ENCODE measurements around the gene ZSCAN5A.

- TF ChIP-seq CTCF (IDR thresholded peaks at IDR 0.05) = no peak
- no peak for TF ChIP-seq SIN3A (IDR thresholded peaks at IDR 0.05; ENCODE audit: borderline replicate concordance, insufficient read depth, low read depth, low read length)
- no peak for TF ChIP-seq POLR2AphosphoS5 (IDR thresholded peaks at IDR 0.05; ENCODE audit: low read depth, low read length)
- TF ChIP-seq, protein P1, sequence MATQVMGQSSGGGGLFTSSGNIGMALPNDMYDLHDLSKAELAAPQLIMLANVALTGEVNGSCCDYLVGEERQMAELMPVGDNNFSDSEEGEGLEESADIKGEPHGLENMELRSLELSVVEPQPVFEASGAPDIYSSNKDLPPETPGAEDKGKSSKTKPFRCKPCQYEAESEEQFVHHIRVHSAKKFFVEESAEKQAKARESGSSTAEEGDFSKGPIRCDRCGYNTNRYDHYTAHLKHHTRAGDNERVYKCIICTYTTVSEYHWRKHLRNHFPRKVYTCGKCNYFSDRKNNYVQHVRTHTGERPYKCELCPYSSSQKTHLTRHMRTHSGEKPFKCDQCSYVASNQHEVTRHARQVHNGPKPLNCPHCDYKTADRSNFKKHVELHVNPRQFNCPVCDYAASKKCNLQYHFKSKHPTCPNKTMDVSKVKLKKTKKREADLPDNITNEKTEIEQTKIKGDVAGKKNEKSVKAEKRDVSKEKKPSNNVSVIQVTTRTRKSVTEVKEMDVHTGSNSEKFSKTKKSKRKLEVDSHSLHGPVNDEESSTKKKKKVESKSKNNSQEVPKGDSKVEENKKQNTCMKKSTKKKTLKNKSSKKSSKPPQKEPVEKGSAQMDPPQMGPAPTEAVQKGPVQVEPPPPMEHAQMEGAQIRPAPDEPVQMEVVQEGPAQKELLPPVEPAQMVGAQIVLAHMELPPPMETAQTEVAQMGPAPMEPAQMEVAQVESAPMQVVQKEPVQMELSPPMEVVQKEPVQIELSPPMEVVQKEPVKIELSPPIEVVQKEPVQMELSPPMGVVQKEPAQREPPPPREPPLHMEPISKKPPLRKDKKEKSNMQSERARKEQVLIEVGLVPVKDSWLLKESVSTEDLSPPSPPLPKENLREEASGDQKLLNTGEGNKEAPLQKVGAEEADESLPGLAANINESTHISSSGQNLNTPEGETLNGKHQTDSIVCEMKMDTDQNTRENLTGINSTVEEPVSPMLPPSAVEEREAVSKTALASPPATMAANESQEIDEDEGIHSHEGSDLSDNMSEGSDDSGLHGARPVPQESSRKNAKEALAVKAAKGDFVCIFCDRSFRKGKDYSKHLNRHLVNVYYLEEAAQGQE (IDR thresholded peaks at IDR 0.05; ENCODE audit: insufficient read depth in 1 of 2, low read depth in 2 of 2, low read length in 1 of 2) = no peak
Observed at GRCh38 chr19:56351208-56351607, 36.6 kb upstream of the ZSCAN5A start.
